ENCODE data around the gene KISS1R. TPM values are rescaled to one million over a fixed set of nuclear protein-coding genes. Genes with fewer than 3 reads are reported as not detected.

KISS1R gene
- polyA plus RNA-seq, 1 experiment = not detected

- CTCF ChIA-PET = interaction anchor here (1.0 to 3.2 kb wide), 4 partner anchors 55 to 150 kb away, joined by 3 to 12 read pairs (median 4); no protein-coding TSS in a partner anchor
- DNase-seq (ENCODE audit: low read depth) = no peak
- Histone ChIP-seq H3K36me3 (ENCODE audit: control insufficient read depth, insufficient read depth, low read length) (no peaks in the 10 kb centered on the region), H3K4me3 (ENCODE audit: low read depth, low read length) (no peak overlapping the region), H3K27me3 (ENCODE audit: control insufficient read depth, insufficient read depth, low read length) (peaks cover 22% of the 10 kb centered on the region)
- POLR2A ChIA-PET = no interaction called here
- TF ChIP-seq CTCF (IDR thresholded peaks at IDR 0.05; ENCODE audit: insufficient read depth, low read depth, low read length) = no peak
Measured at GRCh38 chr19:918481-919198, 1.5 kb downstream of the KISS1R start.

GRCh38 chr19:919199-920050 is 2.3 kb downstream of the KISS1R start:
- ChIA-PET POLR2A (no interaction called here), CTCF (interaction anchor here (0.6 to 6.0 kb wide), 4 partner anchors 56 to 78 kb away, joined by 3 to 102 read pairs (median 9); partner anchors contain the start of gene WDR18)
- no peak for TF ChIP-seq CTCF (IDR thresholded peaks at IDR 0.05; ENCODE audit: insufficient read depth, low read depth, low read length)
- Histone ChIP-seq H3K27me3 (ENCODE audit: control insufficient read depth, insufficient read depth, low read length) (peaks cover 22% of the 10 kb centered on the region), H3K4me3 (ENCODE audit: low read depth, low read length) (no peak overlapping the region), H3K36me3 (ENCODE audit: control insufficient read depth, insufficient read depth, low read length) (no peaks in the 10 kb centered on the region)
- DNase-seq (ENCODE audit: low read depth) = no peak

- peaks cover 22% of the 10 kb centered on the region for H3K27me3 ChIP-seq (ENCODE audit: control insufficient read depth, insufficient read depth, low read length)
- no peak overlapping the region for H3K4me3 ChIP-seq (ENCODE audit: low read depth, low read length)
- DNase-seq (ENCODE audit: low read depth) = no peak
- ChIA-PET CTCF (interaction anchor here (0.6 to 6.0 kb wide), 7 partner anchors 55 to 865 kb away, joined by 3 to 102 read pairs (median 5); partner anchors contain the start of gene WDR18), POLR2A (no interaction called here)
- H3K36me3 ChIP-seq (ENCODE audit: control insufficient read depth, insufficient read depth, low read length) = no peaks in the 10 kb centered on the region
- TF ChIP-seq CTCF (IDR thresholded peaks at IDR 0.05; ENCODE audit: insufficient read depth, low read depth, low read length) = no peak
Measured at GRCh38 chr19:920051-920864, 3.1 kb downstream of the KISS1R start.

- CTCF ChIA-PET = interaction anchor here (1.0 to 6.0 kb wide), 5 partner anchors 9 to 342 kb away, joined by 3 to 102 read pairs (median 5); partner anchors contain the start of gene WDR18
- Histone ChIP-seq H3K36me3 (ENCODE audit: control insufficient read depth, insufficient read depth, low read length) (peaks cover 5% of the 10 kb centered on the region), H3K27me3 (ENCODE audit: control insufficient read depth, insufficient read depth, low read length) (peaks cover 5% of the 10 kb centered on the region), H3K4me3 (ENCODE audit: low read depth, low read length) (peak overlapping the region; percentile 91)
- DNase-seq (ENCODE audit: low read depth) = no peak
- POLR2A ChIA-PET = no interaction called here
- TF ChIP-seq CTCF (IDR thresholded peaks at IDR 0.05; ENCODE audit: insufficient read depth, low read depth, low read length) = no peak
Measured at GRCh38 chr19:924553-925086, 7.5 kb downstream of the KISS1R start.

All from BJ (cell line).